ENCODE results near the gene NISCH.

NISCH gene

DNA sequence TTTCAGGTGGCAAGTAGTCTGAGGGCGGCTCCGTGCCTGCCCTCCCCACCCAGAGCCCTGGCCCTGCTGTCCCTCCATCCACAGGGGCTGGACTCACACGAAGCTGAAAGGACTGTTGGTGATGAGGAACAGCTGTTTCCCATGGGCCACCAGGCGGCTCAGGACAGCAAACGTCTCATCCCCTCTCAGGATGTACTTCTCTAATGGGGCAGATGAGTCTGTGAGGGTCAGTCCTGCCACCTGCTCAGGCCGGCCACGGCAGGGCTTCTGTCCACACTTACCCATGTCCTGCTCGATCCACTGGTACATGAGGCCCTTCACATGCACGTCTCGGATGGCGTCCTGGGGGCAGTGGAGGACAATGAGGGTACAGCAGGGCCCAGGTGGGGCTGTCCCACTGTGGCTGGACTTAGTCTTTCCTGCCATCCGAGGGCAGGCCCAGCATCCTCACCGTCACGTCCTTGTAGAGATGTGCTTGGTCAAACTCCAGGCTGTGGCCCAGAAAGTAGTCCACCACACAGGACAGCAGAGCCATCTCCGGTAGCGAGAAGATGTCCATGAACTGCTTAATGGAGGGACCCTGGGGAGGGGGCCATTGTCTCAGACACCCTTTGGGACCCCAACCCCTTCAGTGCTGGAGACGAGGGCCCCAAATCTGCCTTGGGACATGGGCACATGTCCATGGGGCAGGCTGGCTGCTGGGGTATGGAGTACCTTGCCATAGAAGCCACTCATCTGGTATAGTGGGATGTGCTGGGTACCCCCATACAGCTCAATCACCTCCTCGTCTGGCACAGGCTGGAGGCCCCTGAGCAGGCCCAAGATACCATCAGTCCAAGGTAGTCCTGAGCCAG is 72.6 kb downstream of the NISCH start:
- no peak for DNase-seq

DNA sequence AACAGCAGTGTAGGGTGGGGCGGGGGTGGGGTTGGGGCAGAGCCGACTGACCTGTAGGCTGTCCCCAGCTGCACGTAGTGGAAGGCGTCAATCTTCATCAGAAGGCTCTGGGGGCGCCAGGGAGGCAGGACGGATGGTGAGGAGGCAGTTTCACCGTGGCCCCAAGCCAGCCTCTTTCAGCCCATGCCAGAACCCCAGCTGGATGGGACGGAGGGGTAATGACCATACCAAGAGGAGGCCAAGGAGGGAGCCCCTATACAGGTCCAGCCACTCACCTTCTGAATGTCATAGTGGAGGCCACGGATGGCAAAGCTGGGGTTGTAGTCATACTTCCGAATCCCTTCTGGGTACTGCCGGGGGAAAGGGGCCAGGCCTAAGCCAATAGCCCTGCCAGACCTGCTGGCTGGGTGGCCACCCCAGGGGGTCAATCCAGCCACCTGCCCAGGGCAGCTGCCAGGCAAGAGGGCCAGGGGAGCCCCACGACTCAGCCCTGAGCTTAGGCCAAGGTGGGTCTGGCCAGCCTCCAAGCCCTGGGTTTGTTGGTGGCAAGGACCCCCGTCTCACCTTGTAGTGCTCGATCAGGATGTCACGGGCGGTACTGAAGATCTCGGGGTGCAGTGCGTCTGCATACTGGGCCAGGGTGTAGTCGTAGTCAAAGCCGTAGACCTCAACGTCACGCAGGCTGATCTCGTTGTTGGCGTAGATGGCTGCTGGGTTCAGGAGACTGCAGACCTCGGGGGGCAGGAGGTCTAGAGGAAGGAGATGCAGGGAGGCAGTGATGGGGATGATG is 73.4 kb downstream of the NISCH start:
- DNase-seq = no peak

DNA sequence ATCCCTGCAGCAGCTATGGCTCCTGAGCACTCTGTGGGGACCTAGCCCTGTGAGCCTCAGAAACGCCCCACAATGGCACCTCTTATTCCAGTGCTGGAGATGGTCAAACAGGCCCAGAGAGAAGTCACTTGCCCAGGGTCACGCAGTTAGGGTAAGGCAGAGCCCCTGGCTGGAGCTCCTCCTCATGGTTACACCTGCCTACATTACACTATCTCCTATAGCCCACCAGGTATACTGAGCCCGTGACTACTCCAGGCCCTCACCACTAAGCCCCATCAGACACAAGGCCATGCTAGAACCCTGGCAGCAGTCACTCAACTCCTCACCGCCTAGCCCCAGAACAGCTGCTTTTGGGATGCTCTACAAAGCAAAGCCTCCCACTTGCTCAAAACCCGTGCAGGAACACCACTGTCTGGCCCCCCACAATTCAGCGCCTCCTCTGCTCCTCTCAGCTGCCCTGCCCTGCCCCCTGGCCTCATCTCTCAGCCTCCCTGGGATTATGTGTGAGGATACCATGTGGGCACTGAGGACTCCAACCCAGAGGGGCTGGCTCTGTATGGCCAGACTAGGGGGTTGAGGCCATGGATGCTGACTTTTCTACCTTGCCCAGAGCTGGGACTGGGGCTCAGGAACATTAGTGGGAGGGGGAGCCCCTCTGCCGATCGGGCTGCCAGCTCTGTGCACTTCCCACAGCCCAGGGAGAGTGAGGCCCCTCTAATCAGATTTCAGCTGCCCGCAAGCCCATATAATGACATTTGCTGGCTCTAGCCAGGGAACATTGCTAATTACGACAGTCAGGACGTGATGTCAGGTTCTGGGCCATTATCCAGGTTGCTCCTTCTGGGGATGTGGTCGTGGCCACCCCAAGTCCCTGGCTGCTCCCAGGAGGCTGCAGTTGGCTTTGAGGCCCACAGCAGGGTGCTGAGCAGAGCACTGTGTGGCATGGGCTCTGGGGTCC is 74.3 kb downstream of the NISCH start:
- DNase-seq = no peak

DNA sequence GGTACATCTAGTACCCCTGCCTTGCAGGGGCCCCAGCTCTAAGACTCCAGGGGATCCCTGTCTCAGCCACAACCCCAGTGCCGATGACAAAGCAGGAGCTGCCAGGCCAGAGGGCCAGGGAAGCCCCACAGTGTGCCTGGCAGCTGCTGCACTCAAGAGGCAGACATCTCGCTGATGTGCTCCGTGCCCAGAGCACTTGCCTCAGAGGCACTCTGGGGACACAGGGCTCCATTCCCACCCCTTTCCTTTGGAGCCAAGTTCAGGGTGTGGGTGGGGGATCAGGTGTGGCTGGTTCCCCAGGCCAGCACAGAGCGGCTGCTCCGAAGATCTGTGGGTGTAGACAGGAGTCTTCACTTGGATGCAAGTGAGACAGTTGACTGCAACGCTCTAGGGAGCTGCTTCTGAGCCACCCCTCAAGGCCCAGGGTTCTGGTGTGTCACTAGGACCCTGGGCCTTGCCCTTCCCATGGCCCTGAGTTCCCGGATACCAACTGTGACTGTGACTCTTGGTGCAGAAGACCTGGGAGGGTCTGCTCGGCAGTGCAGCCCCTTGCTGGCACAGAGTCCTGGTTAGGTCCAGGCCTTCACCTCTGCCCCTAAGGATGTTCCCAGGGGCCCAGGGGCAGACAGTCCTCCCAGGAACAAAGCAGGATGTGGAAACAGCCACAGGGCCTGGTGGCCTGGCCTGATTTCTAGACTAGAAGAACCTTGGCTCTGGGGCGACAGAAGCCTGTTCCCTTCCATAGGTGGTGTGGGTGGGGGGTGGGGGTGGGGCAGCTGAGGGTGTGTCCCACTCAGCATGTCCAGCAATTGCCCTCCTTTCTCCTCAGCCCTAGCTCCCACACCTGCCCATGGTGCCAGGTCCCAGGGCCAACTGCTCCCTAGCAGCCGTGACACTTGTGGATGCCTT is 75.8 kb downstream of the NISCH start:
- DNase-seq = no peak

DNA sequence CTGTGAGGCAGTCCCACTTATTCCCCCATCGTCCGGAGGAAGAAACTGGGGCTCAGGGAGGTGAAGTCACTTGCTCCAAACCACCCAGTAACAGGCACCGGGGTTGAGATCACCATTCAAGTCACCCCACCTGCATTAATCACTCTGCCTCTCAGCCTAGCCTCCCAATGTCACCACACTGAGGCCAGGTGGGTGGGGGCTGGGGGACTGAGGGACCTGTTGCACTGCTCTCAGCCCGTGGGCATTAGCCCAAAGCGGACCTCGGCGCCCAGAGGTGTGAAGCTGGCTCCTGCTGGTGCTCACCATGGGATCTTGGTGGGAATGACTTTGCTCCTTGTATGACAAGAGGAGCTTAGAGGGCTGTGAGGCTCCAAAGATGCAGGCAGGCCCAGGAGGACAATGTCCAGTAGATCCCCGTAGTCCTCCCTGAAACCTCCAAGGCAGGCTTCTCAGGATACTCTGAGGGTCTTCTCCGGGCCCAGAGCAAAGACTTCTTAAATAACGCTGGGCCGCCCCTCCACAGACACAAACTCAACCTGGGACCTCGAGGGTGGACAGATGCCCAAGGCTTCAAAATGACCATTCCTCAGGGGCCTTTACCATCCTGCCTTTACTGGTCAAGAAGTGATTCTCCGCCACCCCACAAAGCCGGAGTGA is 76.6 kb downstream of the NISCH start:
- no peak for DNase-seq

DNA sequence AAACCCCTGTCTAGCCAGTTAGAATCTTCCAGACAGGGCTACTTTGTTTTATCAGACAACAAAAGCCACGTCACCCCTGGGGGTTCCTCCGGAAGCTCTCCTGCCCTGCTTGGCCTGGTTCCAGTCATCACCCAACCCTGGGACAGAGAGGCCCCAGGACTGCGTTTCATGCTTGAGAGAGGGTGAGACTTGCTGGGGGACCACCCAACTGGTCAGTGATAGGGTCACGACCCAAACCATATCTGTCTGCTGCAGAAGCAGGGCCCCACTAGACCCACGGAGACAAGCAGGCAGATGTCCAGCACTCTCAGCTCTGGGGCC is 77.1 kb downstream of the NISCH start:
- peak; percentile 26 for DNase-seq

DNA sequence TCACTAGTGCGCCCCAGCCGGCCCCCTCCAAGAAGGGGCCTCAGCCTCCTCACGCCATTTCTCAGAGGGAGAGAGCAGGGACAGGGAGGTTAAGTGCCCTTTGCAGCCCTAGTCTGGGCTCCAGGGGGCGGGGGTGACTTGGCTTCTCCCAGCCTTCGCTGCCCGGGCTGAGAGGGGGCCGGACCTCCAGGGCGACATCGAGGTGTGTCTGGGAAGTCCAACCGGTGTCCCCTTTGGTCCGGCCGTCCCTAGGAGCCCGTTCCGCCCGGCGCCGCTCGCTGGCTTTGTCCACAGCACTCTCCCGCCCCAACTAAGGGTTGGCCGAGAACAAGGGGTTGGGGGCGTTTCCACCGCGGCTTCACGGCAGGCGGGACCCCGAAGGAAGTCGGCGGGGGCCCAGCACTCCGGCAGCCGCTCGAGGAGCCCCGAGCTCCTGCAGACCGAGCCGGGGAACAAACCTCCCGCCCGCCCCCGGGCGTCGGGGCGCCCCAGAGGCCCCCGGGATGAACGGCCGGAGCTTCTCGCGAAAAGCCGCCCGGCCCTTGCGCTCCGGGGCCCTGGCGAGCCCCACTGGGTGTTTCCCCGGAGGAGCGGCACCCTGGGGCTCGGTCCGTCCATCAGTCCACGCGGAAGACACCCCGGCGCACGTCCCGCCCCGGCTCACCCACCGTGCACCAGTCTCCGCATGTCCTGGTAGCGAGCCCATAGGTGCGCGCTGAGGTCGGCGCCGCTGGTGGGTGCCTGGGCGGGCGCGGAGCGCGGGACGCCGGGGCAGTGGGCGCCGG is 77.6 kb downstream of the NISCH start:
- DNase-seq = no peak

DNA sequence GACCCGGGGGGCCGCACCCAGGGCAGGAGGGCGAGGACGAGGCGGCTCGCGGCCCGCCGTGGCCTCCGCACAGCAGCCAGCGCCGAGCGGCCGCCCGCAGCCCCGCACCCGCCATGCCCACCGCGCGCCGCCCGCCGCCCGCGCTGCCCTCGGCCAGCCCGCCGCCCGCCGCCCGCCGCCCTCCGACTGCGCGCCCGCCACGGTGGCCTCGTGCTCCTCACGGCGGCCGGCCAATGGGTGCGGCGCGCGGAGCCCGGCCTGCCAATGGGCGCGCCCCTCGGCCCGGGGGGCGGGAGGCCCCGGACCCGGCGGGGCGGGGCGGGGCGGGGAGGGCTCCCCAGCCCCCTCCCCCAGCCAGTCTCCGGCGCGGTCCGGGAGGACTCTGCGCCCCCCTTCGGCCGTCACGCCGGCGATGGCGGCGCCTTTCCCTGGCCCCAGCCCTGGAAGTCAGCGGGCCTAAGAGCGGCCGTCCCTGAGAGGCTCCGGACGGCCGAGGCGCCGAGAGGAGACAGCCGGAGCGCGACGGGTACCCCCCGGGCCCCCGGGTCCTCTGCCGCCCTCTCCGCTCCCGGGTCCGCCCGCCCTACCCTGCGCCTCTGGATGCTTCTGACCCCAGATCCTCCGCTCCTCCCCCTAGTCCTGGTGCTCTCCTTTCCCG is 78.3 kb downstream of the NISCH start, which contains the start of gene NT5DC2:
Gene NT5DC2 (minus strand): TSS at position 235 of the 658 bp plus-strand sequence. CDS start 120 bp downstream, at position 115.
- DNase-seq = peak; percentile 50

DNA sequence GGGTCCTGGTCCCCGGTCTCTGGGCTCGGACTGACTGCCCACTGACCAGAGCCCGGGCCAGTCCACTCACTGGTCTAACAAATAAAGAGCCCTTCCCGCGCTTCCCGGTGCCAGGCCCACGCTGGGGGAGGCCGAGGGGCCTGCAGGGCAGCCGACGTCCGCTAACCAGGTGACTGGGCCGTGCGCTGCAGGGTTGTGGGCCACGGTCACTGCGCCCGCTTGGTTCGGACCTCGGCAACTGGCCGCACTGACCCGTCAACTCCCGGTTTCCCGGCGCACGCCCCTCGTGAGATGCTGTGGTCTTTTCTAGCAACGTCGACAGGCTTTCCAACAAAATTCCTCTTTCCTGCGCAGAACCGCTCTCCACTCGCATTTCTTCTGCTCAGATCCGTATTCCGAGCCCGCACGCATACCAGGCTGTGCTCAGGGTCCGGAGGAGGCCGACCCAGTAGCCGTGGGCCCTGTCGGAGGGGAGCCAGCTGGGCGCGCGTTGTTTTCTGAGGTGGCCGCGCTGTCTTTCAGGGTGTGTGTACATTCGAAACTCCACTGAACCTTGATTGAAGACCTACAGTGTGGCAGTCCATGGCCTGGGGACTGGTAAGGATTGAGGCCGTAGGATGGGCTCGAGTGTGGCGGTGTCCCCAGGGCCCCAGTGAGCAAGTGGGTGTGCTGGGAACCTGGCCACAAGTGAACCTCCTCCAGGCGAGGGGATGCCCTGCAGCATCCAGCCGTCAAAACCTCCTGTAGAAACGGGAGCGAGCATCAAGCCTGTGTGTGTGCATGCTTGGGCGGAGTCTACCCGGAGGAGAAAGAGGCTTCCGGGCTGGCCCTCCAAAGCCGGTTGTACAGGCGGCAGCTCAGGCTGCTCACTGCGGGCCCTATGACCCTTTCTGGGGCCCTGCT is 79.1 kb downstream of the NISCH start:
- no peak for DNase-seq

DNA sequence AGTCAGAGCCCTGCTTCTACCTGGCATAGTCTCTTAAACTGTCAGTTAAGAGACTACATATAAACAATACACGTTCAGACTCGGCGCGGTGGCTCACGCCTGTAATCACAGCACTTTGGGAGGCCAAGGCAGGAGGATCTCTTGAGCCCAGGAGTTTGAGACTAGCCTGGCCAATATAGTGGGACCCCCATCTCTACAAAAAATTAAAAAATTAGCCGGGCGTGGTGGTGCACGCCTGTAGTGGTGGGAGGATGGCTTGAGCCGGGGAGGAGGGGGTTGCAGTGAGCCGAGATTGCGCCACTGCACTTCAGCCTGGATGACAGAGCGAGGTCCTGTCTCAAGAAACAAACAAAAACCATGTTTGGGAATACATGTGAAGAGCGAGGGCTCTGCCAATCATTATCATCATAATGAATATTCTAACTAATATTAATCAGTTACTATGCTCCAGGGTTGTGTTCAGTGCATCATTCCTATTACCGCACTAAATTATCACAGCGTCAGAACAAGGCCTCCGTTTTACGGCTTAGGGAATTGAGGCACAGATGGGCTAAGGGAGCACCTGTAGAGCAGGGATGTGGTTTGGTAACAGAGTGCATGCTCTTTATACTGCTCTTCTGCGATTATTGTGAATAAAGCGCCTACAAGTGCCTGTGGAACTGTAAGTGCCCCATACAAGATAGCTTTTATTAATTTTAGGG is 80.2 kb downstream of the NISCH start:
- no peak for DNase-seq

DNA sequence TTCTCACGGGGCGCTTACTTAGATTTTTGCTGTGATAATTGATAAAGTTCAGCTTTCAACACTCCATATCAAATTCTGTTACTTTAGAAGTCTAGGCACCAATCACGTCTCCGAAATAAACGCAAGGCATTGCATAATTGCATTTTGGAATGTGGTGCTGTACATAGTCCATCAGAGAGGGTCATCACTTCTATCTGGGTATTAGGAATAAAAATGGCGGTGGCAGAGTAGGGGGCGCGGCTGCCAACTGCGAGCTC is 80.6 kb downstream of the NISCH start:
- no peak for DNase-seq

DNA sequence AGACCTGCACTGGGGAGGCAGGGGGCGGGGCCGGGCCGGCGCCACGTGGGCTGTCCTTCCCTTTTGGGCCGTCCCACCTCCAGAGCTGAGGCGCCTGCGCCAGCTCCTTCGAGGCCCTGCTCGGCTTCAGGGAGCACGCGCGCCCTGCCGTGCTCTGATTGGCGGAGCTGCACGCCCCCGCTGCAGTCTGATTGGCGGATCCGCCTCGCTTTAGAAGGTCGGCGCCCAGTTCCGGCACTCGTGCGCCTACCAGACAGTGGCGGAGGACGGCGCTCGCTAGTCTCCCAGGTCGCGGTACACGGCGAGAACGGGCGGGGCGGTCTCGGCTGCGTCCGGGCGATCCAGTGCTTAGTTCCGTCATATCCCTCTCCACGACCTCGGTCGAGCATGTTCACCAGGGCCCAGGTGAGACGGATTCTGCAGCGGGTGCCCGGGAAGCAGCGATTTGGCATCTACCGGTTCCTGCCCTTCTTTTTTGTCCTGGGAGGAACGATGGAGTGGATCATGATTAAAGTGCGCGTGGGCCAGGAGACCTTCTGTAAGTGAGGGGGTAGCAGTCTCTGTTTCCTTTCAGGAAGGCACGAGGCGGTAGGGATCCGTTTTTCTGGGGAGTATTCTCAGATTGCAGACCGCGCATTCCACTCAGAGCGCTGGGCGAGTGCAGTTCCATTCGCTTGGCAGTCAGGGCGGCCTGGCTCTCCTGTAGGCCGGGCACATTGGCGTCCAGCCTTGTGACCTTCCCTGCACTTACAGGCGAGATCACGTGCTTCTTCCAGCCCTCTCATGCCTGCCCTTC is 81.2 kb downstream of the NISCH start, which contains the start of gene UQCC5:
Gene UQCC5 (plus strand): TSS at position 237 of the 796 bp plus-strand sequence. CDS start 151 bp downstream, at position 388.
- DNase-seq = peak; percentile 98

DNA sequence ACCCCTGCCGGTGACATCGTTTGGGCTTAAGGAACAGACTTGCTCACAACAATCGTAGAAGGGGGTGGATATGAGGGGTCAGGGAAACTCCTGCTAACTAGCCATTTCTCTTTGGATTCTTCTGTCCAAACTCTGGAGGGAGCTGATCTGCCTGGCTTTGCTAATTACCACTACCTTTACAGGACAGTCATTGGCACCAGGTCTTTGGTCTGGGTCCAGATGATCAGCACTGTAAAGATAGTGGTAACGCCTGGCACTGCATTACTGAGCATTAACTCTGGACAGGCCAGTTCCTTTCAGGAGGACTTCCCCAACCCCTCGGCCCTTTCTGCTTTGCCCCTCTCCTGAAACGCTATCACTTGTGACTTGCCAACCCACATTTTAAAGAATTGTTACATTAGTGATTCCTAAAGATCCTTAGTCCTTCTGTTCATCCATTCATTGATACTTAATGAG is 81.8 kb downstream of the NISCH start:
- DNase-seq = no peak

DNA sequence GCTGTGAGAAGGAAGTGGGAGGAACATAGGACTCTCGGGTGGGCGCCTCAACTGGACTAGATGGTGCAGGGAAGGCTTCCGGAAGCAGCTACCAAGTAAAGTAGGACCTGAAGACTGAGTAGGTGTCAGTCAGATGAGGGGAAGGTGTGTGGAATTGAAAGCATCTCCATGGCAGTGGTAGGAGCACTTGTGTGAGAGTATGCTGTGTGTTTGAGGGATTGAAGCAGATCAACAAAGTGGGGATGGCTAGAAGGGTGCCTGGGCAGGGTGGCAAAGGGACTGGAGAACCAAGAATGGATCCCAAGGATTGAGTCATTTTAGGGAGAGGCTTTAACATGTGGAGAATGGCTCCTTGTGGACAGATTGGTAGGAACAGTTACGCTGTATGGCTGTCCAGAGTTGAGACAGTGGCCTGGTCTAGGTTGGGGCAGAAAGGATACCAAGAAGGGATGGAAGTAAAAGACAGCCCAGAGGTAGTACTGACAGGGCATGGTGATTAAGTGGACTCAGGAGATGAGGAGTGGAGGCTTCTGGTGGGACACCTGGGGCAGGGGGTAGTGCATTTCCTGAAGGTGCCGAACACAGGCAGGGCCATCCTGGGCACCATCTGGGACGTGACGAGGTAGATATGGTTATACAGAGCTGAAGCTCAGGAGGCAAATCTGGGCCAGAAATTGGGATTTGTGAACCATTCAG is 82.5 kb downstream of the NISCH start:
- no peak for DNase-seq

DNA sequence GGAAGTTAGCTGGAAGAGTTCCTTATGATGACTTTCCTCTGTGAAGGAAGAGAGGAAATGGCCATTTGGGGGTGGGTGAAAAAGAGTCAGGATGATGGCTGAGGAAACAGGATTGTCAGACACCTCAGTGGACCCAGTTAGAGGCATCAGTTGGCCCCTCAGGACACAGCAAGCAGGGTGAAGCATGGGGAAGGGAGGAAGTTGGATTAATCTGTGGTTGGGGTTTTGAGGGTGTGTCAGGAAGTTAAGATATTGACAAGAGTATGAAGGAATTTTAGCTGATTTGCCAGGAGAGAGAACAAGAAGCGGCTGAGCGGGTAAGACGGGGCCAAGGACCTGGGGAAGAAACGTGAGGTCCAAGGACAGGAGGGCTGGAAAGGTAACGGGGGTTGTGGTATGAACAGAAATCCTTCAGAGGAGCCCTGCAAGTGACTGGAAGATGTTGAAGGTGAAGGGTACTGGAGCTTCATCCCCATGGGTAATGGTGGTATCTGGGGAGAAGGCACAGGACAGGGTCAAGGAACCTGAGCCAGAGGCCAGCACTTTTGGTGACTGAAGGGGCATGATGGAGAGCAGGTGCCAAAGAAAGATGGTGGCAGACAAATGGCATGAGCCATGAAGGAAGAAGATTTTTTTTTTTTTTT is 83.7 kb downstream of the NISCH start:
- DNase-seq = no peak

DNA sequence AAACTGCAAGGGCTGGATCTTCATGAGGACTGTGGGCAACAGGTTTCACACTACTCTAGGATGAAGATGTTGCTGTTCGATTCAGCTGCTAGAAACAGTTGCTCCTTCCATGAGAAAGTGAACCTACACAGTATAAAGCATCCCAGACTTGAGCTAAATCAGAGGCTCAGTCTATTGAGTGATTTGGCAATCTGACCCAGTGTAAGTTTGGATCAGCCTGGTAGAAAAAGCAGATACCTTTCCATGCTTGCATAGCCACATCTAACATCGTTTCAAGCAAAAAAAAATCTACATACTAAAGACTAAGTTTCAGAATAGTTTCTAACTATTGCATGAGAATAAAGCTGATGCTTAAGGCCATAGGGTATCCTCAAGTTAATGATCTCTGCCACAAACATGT is 85.6 kb downstream of the NISCH start:
- no peak for DNase-seq

Measured in CD4-positive, alpha-beta T cell treated with Interleukin-4 for 4 hours (primary cell).